Thoracic aorta (tissue), 2 donors: ENCODE results near the gene FCSK. TPM values are rescaled to one million over a fixed set of nuclear protein-coding genes. Genes with fewer than 3 reads are reported as not detected.

Experiments
- ATAC-seq: fragments of 150-250 bp; one replicate; pipeline ENCODE4 v1.8.0; 2017; ENCODE audit warnings: low read depth; ENCODE audit not compliant: insufficient number of reproducible peaks, low FRiP score
- DNase-seq: peaks from one replicate; pipeline ENCODE4 v3.0.0-alpha.2; 2020; ENCODE audit warnings: low spot score
- H3K27ac ChIP-seq, 2 donors: fragments of 200-600 bp; sonication (generic); 1 replicate in 1 of 2; 2 replicates in 1 of 2; pipeline ENCODE4 v1.5.1; 2016; ENCODE audit warnings: mild to moderate bottlenecking in 2 of 2, moderate library complexity in 2 of 2
- H3K27me3 ChIP-seq: fragments of 200-600 bp; sonication (generic); replicated peaks from 2 replicates; pipeline ENCODE4 v1.6.0; 2016; ENCODE audit warnings: mild to moderate bottlenecking; ENCODE audit not compliant: insufficient read depth
- H3K36me3 ChIP-seq: fragments of 200-600 bp; sonication (generic); one replicate; pipeline ENCODE4 v1.5.1; 2016
- H3K4me1 ChIP-seq, 2 donors: fragments of 200-600 bp; sonication (generic); 1 replicate in 1 of 2; 2 replicates in 1 of 2; pipeline versions ENCODE4 v1.5.1 to v1.6.0; 2016; ENCODE audit warnings: low read depth in 2 of 2, mild to moderate bottlenecking in 1 of 2; ENCODE audit not compliant: control insufficient read depth in 1 of 2
- H3K4me3 ChIP-seq: fragments of 200-600 bp; sonication (generic); 2 replicates; pipeline ENCODE4 v1.5.1; 2016; ENCODE audit warnings: mild to moderate bottlenecking
- H3K9me3 ChIP-seq: fragments of 200-600 bp; sonication (generic); 2 replicates; pipeline ENCODE4 v1.5.1; 2016
- CTCF ChIP-seq: fragments of 200-600 bp; sonication (generic); IDR thresholded peaks from one replicate; pipeline ENCODE4 v1.5.1; 2019; ENCODE audit warnings: antibody characterized with exemption
- total RNA-seq, 2 donors: library from RNA; depleted of rRNA; stranded (reverse); fragments of >200 nt; gene quantifications; one replicate each; pipeline versions ENCODE4 v1.1.0 to v1.2.3, GENCODE V29; 2016

FCSK gene
- total RNA-seq, 2 donors from 2014 or later, result 16.1 to 20.4 TPM

DNA sequence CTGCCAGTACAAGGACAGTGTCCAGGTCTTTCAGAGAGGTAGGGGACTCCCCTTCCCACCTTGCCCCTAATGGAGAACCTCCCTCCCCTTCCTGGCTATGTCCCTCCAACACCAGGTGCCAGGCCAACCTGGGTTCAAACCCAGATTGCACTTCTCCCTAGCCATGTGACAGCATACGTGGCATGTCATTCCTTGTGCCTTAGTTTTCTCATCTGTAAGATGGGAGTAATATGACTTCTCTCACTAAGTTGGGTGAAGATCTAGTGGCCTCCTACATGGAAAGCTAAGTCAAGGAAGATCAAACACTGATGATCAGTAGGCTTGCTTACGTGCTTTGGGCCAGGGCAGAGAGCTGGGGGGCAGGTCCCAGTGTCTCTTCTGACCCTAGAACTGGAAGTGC is 8.8 kb downstream of the FCSK start:
- no peak for ATAC-seq
- peaks cover 12% of the 10 kb centered on the region for H3K36me3 ChIP-seq
- TF ChIP-seq CTCF, result no peak

DNA sequence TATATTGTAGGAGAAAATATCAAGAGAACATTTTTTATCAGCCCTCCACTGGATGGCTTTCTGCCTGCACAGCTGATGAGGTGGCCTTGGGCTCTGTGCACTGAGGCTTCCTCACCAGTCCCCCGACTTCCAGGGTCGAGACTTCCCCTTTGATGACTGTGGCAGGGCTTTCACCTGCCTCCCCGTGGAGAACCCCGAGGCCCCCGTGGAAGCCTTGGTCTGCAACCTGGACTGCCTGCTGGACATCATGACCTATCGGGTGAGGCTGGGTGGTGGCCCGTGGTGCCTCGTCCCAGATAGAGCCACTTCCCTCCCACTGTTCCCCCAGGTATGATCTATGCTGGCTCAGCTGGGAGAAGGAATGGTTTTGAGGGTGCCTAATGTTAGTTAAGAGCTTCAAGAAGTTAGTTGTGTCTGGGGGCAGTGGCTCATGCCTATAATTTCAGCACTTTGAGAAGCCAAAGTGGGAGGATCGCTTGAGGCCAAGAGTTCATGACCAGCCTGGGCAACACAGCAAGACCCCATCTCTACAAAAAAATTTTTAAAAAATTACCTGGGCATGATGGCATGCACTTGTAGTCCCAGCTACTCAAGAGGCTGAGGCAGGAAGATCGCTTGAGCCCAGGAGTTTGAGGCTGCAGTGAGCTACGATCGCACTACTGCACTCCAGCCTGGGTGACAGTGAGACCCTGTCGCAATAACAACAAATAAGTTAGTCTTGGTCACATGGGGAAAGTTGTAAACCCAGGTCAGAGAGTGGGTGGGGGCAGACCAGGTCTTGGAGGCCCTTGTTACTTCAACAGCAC is 11.8 kb downstream of the FCSK start:
- no peaks in the 10 kb centered on the region for H3K27me3 ChIP-seq
- peaks cover 12% of the 10 kb centered on the region for H3K36me3 ChIP-seq

More for the DNA sequence above, 8.8 kb downstream of the FCSK start:
- Histone ChIP-seq H3K9me3 (no peaks in the 10 kb centered on the region), H3K27me3 (no peaks in the 10 kb centered on the region), H3K4me3 (no peak overlapping the region), H3K27ac (no peak overlapping the region), H3K4me1 (no peaks in the 10 kb centered on the region)
- no peak for DNase-seq

GRCh38 chr16:70466805-70467076 is 12.3 kb downstream of the FCSK start:
- ATAC-seq (no peak), DNase-seq (no peak)
- peaks cover 12% of the 10 kb centered on the region for H3K36me3 ChIP-seq
- H3K9me3 ChIP-seq, result no peaks in the 10 kb centered on the region
- H3K27me3 ChIP-seq, result no peaks in the 10 kb centered on the region
- H3K27ac ChIP-seq, result no peak overlapping the region
- no peaks in the 10 kb centered on the region for H3K4me1 ChIP-seq
- no peak for TF ChIP-seq CTCF
- H3K4me3 ChIP-seq, result no peak overlapping the region

More for the DNA sequence above, 11.8 kb downstream of the FCSK start:
- no peak overlapping the region for H3K27ac ChIP-seq
- H3K9me3 ChIP-seq, result no peaks in the 10 kb centered on the region
- no peak overlapping the region for H3K4me3 ChIP-seq
- DNase-seq, result no peak
- no peak for TF ChIP-seq CTCF
- ATAC-seq, result no peak
- H3K4me1 ChIP-seq, result no peaks in the 10 kb centered on the region

- peaks cover 16% of the 10 kb centered on the region for H3K36me3 ChIP-seq
- no peak for TF ChIP-seq CTCF
- DNase-seq, result no peak
- no peak overlapping the region for H3K4me3 ChIP-seq
- no peak for ATAC-seq
- H3K27ac ChIP-seq, result no peak overlapping the region
- no peaks in the 10 kb centered on the region for H3K27me3 ChIP-seq
- no peaks in the 10 kb centered on the region for H3K4me1 ChIP-seq
- no peaks in the 10 kb centered on the region for H3K9me3 ChIP-seq
Measured at GRCh38 chr16:70467113-70467512, 12.7 kb downstream of the FCSK start.

DNA sequence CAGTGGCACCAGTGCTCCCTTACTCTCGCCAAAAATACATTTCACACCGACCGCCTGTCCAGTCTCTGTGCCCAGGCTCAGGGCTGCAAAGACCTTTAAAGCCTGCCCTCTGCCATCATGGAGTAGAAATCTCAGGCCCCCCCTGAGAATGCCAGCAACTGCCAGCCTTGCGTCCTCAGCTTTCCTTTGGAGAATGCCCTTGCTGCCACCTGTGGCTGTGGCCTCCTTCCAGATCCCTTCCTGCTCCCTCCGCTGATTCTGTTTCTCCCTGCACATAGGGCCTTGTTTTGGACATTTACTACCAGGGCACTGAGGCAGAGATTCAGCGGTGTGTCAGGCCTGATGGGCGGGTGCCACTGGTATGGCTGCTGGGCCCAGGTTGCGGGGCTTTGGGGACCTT is 13.2 kb downstream of the FCSK start:
- H3K27me3 ChIP-seq, result no peaks in the 10 kb centered on the region
- ATAC-seq, result no peak
- no peak overlapping the region for H3K27ac ChIP-seq
- H3K4me1 ChIP-seq, result no peaks in the 10 kb centered on the region
- H3K9me3 ChIP-seq, result no peaks in the 10 kb centered on the region
- peaks cover 19% of the 10 kb centered on the region for H3K36me3 ChIP-seq
- no peak overlapping the region for H3K4me3 ChIP-seq
- DNase-seq, result no peak
- no peak for TF ChIP-seq CTCF
